IPS DF 4.7 (cell line): Measurements from ENCODE around the gene KLHL11.
"Not testable (repeated sequence)": the region's sequence is repeated elsewhere in the genome, so short reads cannot be mapped to it uniquely, and the experiment has no call there.

ENCODE experiments used
- DNase-seq: peaks from one replicate; pipeline ENCODE4 v3.0.0-alpha.2; 2013; ENCODE audit warnings: low spot score; ENCODE audit errors: extremely low read depth

The KLHL11 gene

DNA sequence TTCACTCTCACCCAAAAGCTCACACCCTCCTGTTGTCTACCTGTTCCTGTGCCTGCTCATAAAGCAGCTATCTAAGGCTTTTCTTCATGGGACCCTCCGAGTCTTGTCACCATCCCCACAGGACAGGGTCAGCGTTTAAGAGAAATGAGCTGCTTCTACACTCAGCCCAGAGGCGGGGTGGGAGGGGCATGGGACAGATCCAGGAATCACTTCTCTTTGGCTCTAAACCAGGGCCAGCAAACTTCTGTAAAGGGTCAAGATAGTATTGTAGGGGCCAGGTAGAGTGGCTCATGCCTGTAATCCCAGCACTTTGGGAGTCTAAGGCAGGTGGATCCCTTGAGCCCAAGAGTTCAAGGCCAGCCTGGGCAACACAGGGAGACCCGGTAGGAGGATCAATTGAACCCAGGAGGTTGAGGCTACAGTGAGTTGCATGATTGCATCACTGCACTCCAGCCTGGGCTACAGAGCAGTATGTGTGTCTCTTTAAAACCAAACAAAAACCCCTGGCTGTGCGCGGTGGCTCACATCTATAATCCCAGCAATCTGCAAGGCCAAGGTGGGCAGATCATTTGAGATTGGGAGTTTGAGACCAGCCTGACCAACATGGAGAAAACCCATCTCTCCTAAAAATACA lies 23.2 kb upstream of the KLHL11 start:
- no peak for DNase-seq

DNA sequence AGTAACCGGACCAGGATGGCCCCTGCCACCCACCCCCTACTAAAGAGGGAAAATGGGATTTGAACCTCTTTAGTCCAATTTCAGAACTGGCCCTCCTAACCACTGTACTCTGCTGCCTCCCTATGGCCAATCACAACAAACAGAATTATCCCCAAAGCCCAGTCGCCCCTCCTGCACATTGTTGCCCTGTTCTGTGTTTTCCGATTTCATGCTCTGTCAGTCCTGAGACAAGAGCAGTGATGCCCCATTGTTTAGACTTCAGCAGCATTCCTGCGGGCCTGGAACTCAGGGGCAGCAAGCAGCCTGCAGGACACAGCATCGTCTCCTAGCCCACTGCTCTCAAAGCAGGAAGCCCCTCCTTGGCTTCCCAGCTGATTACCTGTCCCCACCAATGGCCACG lies 20.5 kb upstream of the KLHL11 start:
- no peak for DNase-seq

DNA sequence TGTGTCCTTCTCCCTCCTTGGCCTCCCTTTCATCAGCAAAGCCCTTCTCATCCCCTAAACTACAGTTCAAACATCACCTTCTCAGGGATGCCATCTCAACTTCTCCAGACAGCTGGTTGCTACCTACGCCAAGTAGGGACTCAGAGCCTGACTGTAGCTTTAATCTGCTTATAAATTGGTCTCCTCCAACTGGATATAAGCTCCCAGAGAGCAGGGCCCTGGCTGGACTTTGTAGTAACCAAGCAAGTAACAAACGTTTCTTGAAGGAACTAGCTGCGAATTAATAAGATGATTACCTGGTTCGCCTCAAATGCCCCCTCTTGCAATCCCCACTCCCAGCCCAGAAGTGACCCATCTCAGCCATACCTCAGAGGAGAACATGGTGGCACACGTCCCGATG lies 17.5 kb upstream of the KLHL11 start:
- DNase-seq: no peak

DNA sequence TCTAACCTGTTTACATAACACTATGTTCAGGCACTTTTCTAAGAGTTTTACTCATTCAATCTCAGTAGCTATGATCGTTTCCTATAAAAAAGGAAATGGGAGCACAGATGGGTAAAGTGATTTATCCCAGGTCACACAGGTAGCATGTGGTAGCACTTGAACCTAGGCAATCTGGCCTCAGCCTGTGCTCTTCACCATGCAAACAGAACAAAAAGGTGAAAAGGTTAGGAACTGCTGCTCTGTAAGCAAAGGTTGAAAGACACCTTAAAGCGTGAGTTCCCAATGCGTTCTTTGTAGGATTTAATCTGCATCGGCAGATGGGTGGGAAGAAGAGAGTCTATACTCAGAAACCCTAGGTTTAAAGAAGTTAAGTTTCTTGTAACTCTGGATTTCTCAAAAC lies 14.9 kb upstream of the KLHL11 start:
- DNase-seq: no peak

DNA sequence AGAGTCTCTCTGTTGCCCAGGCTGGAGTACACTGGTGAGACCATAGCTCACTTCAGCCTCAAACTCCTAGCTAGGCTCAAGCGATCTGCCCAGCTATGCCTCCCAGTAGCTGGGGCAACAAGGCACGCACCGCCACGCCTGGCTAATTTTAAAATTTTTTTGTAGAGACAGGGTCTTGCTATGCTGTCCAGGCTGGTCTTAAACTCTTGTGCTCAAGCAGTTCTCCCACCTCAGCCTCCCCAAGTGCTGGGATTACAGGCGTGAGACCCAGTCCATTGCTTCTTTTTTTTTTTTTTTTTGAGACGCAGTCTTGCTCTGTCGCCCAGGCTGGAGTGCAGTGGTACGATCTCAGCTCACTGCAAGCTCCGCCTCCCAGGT lies 9.1 kb upstream of the KLHL11 start:
- DNase-seq: not testable (repeated sequence)

DNA sequence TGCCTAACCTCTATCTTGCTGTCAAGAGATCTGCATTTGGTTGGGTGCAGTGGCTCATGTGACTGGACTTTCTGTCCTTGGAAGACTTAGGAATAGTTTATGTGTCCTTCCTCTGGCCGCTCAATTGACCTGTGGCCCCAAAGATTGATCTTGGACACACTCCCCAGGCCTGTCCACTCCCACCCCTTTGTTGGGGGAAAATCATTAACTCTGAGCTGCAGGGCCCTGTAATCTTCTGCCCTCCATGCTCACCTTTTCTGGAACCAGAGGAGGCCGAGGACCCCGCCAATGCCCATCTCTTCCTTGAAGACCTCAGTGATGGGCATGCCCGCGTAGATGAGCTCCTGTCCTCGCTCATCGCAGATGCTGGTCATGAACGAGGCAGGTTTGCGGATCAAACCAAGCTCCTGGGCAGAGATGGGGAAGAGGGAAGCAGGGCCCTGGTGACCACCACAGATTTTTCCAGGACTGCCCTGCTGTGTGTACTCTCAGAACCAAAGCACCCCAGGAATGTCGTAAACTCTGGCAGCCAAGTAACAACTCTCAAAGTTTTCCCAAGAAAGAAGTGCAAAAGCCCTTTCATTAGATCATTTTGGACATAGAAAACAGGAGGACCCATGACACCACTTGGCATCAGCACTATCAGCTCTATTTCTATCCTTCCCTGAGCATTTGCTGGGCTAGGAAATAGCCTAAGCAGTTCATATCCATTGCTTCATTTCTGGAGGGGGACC lies 8.5 kb upstream of the KLHL11 start:
- DNase-seq: no peak

DNA sequence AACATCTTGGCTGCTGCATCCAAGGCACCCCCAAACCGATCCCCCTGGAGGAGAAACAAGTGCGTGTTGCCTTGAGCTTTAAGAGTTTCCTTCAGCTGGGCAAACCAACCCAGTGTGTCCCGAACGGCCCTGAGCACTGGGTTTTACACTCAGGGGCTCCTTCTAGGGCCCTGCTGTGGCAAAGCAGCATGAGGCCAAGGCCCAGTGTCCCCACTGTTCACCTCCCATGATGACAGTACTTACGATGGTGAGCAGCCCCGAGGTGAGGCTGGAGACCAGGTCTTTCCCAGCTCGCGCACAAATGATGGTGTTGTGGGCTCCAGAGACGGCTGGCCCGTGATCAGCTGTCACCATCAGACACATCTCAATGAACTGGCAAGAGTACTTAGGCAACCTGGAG lies 6.6 kb upstream of the KLHL11 start:
- DNase-seq: no peak

DNA sequence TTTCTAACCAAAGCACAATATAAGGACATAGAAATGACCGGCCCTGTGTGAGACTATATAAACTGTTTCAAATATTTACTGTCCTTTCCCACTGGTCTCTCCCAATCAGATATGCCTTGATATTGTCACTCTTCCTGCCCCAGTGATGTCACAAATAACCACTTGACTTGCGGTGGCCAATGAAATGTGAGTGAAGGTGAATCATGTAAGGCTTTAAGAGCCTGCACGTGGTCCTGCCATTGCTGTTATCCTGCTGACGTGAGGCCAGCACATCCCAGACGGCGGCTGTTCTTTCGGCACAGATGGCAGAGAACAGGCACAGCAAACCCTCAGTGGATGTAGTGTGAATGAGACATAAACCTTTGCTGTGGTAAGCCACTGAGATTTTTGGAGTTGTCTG lies 5.4 kb upstream of the KLHL11 start:
- no peak for DNase-seq

DNA sequence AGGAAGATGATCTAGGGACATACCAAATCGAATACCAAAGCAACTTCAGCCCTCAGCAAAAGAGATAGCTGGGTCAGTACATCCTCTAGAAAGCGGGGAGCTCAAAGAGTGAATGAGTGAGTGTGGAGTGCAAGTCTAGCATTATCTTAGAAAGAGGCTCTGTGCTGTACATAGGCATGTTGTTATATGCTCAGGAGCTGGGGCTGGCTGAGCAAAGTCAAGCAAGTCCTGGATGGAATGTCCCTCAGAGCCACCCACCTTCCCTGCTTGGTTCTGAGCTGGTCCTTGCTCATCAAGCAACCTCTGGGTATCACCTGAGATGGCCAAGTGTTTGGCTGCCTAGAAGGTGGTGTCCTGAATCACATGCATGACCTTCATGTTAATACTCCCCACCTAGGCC lies 4.9 kb upstream of the KLHL11 start:
- no peak for DNase-seq

DNA sequence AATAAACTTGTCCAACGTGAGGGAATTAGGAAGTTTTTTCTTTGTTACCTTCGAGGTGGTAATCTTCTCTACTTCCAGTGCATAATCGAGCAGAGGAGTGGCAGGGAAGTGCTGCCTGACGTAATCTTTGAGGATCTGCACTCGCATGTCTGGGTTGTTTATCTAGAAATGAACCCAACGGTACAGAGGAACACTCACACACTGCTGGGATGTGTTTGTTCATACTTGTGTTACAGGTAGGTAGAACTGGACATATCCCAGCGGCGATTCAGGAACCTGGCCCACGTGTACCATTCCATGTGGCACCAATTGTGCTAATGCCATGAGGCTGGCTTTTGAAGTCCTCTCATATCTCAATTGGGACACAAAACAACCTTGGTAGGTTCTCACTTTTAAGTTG lies 4.2 kb upstream of the KLHL11 start:
- no peak for DNase-seq

DNA sequence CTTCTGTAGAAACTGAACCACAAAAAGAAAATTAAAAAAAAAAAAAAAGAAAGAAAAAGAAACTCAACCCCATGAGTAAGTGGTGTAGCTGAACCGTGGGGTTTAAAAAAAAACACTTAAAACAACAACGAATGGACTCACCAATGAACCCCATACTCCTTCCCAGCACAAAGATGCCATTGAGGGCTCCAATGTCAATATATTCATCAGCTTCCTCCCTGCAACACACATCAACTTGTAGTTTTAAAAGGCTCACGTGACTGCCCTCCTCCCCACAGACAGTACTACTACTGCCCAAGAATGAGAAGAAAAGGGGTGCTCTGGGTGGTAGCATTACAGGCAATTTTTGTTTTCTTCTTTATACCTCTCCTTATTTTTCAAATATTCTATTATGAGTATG lies 3.3 kb upstream of the KLHL11 start:
- DNase-seq: no peak

DNA sequence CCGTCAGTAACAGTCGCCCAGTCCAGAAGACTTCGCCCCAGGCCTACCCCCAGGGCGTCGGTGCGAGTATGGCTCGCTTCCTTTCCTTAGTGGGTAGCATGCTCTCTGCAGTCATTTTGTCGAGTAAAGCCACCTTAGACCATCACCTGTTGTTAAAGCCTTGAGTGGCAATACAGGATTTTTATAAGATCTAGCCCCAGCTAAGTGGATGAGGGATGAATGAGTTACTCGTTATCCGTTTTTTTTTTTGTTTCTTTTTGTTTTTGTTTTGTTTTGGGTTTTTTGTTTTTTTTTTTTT lies 322 bp upstream of the KLHL11 start:
- DNase-seq: no peak

DNA sequence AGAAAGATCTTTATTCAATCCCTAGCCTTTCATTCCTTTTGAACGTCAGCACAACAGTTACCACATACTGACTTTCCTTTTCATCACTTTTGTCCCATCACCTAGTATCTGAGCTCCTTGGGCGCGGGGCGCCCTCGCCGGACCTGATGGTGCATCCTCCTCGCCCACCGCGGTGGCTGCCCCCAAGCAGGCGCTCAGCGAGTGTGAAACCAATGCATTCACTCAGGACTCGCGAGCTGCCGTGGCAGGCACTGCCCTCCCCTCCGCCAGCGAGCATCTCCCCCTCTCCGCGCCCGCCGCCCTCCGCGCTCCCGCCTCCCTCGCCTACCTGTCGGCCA lies 756 bp downstream of the KLHL11 start:
- DNase-seq: no peak

DNA sequence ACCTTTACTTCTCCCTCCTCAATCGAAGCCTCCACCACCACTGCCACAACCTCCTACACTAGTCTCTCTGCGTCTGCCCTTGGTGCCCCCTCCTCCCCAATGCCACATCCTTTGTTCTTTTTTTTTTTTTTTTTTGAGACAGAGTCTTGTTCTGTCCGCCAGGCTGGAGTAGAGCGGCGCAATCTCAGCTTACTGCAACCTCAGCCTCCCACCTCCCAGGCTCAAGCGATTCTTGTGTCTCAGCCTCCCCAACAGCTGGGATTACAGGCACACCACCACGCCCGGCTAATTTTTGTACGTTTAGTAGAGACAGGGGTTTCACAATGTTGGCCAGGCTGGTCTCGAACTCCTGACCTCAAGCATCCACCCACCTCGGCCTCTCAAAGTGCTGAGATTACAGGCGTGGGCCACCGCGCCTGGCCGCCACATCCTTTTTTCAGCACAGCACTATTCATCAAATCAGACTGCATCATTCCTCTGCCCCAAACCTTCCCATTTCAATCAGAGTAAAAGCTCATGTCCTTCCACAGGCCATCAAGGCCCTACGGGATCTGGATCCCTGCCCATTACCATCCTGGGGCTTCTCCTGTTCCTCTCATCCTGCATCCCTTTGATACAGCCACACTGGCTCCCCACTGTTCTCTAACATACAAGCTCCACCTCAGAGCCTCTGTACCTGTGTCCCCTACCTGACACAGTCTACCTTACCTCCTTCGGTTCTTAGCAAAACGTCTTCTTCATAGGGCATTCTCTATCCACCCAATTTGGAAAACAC lies 2.0 kb downstream of the KLHL11 start:
- DNase-seq: no peak

DNA sequence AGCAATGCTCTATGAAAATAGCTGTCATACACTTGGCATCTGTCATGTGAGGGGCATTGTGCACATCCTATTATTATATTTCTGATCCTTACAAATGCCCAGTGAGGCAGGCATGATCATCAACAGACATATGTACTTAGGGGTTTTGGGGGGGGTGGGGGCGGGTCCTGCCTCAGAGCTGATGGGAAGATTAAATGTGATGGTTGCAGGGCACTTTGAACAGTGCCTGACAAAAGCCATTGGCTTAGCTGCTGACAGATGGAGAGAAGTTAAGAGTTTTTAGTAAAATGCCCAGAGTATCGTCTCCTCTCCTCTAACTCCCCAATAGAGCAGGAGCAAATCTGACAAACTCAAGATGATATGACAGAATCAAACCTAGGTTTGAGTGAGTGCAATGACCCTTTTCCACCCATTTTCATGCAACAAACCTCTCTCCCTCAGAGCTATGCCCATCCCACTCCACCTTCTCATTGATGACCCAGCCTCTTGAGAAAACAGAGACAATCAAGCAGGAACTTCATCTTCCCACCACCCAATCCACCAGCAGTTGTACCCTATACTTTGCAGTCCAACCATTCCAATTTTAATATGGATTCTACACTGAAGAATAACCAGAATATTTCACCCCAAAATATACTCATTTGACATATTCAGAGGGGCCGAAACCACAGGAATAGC lies 4.8 kb downstream of the KLHL11 start:
- DNase-seq: no peak

DNA sequence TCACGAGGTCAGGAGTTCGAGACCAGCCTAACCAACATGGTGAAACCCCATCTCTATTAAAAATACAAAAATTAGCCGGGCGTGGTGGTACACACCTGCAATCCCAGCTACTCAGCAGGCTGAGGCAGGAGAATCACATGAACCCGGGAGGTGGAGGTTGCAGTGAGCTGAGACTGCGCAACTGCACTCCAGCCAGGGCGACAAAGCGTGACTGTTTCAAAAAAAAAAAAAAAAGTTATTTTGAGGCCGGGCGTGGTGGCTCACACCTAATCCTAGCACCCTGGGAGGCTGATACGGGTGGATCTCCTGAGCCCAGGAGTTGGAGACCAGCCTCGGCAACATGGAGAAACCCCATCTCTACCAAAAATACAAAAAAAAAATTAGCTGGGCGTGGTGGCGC lies 13.8 kb downstream of the KLHL11 start:
- not testable (repeated sequence) for DNase-seq

DNA sequence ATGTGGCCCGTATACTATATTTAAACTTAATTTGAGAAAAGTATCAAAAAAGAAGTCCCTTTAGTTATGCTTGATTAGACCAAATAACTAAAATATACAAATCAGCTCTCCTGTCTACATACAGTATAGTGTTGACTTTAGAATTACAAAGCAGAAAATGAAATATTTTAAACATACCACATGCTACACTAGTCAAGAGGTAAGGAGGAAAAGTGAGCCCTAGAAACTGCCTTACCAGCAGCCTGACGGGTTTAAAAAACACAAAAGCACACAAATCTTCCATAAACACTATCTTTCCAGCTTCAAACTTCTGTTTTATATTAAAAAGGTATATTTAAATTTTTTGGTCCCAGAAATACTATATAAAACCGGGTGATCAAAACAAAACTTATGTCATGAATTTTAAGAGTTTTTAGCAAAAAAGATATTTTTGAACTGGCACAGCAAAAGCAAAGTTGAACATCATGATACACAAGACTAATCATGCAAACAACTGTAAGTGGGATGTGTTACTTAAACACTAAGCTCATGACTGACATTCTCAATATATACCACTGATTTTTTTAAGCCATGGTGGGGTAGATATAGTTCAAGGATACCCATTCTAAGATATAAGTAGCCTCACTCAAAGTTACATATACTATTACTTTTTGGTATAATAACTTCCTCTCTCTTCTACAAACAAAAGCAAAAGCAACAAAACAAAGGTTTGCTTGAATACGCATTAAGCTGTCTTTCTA lies 15.8 kb downstream of the KLHL11 start:
- DNase-seq: no peak

DNA sequence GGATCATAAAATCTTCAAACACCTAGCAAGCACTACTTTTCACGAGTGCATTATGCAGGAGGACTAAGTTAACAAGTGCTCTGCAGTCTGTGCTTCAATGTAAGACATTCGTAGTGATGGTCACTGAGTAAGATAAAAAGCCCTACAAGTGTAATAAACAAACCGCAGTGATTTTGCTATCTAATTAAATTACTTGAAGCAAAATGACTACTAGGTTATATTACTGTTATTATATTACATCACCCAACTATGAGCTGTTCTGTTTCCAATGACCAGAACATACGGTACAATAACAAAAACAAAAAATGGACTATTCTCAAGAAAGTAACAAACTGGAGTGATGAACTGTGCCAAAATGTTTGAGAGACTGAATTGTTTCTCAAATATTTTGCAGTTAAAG lies 16.4 kb downstream of the KLHL11 start:
- no peak for DNase-seq

DNA sequence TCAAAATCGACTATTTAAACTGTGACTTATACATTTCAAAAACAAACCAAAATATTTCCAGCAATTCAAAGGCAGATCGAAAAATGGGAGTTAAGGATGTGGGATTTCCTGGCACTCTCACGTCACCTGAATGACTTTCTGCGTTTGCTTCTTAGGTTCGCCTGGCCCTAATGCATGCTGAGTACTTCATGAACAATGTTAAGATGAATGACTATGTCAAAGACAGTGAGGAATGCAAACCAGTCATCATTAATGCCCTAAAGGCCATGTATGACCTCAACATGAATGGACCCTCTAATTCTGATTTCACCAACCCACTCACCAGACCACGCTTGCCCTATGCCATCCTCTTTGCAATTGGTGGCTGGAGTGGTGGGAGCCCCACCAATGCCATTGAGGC lies 20.3 kb downstream of the KLHL11 start:
- DNase-seq: no peak

DNA sequence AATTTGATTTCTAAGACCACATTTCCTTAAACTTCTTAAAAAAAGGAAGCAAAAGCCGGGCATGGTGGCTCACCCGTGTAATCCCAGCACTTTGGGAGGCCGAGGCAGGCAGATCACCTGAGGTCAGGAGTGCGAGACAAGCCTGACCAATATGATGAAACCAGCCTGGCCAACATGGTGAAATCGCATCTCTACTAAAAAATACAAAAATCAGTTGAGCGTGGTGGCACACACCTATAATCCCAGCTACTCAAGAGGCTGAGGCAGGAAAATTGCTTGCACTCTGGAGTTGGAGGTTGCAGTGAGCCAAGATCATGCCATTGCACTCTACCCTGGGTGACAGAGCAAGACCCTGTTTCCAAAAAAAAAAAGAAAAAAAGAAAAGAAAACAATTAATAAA lies 24.4 kb downstream of the KLHL11 start:
- not testable (repeated sequence) for DNase-seq

DNA sequence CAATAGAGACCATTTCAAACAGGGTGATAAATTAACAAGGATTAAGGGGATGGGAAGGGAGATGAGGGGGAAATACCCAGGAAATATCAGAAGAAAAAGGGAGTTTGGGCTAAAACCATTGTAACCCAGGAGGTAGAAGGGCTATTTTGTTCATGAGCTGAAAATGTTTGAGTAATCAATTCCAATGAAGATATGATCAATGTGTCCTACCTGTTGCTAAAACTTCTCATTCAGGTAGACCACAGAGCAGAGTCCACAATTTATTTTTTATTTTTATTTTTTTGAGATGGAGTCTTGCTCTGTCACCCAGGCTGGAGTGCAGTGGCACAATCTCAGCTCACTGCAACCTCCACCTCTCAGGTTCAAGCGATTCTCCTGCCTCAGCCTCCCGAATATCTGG lies 25.8 kb downstream of the KLHL11 start:
- not testable (repeated sequence) for DNase-seq
